PC-9 (cell line): ENCODE data around the gene MRPS34.

ENCODE experiments used
- CTCF ChIP-seq: fragments of 200-600 bp; sonication (generic); conservative IDR thresholded peaks from 2 replicates; pipeline ENCODE4 v1.6.1; 2017; ENCODE audit warnings: mixed run types, antibody characterized with exemption, mild to moderate bottlenecking, moderate library complexity
- EZH2 ChIP-seq: fragments of 200-600 bp; sonication (generic); IDR thresholded peaks from 2 replicates; pipeline ENCODE4 v1.8.0; 2017; ENCODE audit warnings: antibody characterized with exemption, low read depth

GRCh38 chr16:1776991-1777374 is 4.0 kb upstream of the MRPS34 start:
- TF ChIP-seq CTCF (no peak), EZH2 (no peak)
